ENCODE measurements around the gene PALB2. TPM values are rescaled to one million over a fixed set of nuclear protein-coding genes. Genes with fewer than 3 reads are reported as not detected.

PALB2 gene
- polyA plus RNA-seq, 3 donors: 2.3 to 3.3 (median 2.5) TPM

DNA sequence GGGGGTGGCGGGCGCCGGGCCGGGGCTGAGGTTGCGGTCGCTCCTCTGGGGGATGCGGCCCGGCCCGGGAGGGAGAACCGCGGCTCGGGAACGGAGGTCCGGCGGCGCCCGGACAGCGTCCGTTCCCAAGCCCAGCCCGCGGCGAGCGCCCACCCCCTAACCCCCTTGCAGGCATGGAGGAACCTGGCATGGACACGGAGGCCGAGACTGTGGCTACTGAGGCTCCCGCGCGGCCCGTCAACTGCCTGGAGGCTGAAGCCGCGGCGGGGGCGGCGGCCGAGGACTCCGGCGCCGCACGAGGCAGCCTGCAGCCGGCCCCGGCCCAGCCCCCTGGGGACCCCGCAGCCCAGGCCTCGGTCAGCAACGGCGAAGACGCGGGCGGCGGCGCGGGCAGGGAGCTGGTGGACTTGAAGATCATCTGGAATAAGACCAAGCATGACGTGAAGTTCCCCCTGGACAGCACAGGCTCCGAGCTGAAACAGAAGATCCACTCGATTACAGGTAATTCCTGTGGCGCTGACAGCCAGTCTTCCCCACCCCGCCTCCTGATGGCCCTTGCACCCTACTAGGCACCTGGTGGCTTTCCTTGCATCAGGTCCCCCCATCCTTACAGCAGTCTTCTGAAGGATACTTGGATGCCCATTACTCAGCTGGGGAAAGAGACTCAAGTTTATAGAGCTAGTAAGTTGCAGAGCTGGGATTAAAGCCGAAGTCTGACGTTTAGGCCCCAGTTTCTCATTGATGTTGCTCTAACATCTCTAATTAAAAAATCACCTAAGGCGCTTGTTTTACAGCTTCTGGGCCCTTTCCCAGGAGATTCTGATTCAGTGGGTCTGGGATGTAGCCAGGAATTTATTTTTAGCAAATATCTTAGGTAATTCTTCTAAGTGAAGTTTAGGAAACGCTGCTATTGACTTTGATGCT, 83.1 kb downstream of the PALB2 start:
- DNase-seq: peak in 1 of 3 donors; percentile 10
- Histone ChIP-seq H2AFZ (ENCODE audit: insufficient read depth, low read depth, low read length, poor library complexity, severe bottlenecking) (peak overlapping the region; percentile 92), H3K9ac (ENCODE audit: insufficient read depth, low read length, poor library complexity, severe bottlenecking) (peak overlapping the region; percentile 84), H3K79me2 (ENCODE audit: insufficient read depth, low read length) (peaks cover 21% of the 10 kb centered on the region), H3K27me3 (ENCODE audit: control insufficient read depth in 2 of 2, insufficient read depth in 2 of 2, low read length in 2 of 2) (no peaks in the 10 kb centered on the region), H3K4me2 (replicated peaks; ENCODE audit: extremely low read depth, low read length, poor library complexity, severe bottlenecking) (peak overlapping the region; percentile 85), H3K36me3 (replicated peaks in 1 of 2; ENCODE audit: control insufficient read depth in 1 of 2, insufficient read depth in 2 of 2, low read length in 2 of 2) (peaks cover 34 to 42% of the 10 kb centered on the region in 2 donors), H3K4me3 (replicated peaks in 1 of 3; ENCODE audit: low read depth in 2 of 3, low read length in 3 of 3) (peak overlapping the region; percentile 59 to 87 (median 70)), H3K4me1 (ENCODE audit: control insufficient read depth in 1 of 2, insufficient read depth in 2 of 2, low read length in 2 of 2) (peaks cover 15 to 22% of the 10 kb centered on the region in 2 donors), H3K27ac (ENCODE audit: low read depth in 1 of 2, low read length in 2 of 2) (peak overlapping the region in 1 of 2 donors; percentile 82), H4K20me1 (ENCODE audit: insufficient read depth, low read length) (no peaks in the 10 kb centered on the region), H3K9me3 (replicated peaks in 1 of 2; ENCODE audit: control insufficient read depth in 1 of 2, insufficient read depth in 1 of 2, low read length in 2 of 2) (no peaks in the 10 kb centered on the region)
- WGBS (ENCODE audit: insufficient coverage): under 1% methylated on average over 56 of the region's 60 CpGs
- TF ChIP-seq CTCF (IDR thresholded peaks at IDR 0.05): no peak
- Mint-ChIP-seq H3K27me3 (ENCODE audit: low read depth in 3 of 3) (peaks cover 0 to 2% (median 0%) of the 10 kb centered on the region in 3 donors), H3K4me3 (peak overlapping the region; percentile 87 to 88), H3K27ac (peak overlapping the region; percentile 35 to 94 (median 87)), H3K36me3 (peaks cover 32 to 34% of the 10 kb centered on the region in 2 donors), H3K4me1 (peaks cover 21% of the 10 kb centered on the region), H3K9me3 (peaks cover 0 to 3% (median 0%) of the 10 kb centered on the region in 7 donors)
- intact Hi-C loops (cut with micrococcal nuclease): loop anchor here (1.0 to 5.0 kb wide), 4 partner anchors 38 to 106 kb away; partner anchors contain the start of genes NDUFAB1 (in 2 of the 2) and COG7 (in 1 of the 2)

All from CD14-positive monocyte (primary cell).